ENCODE measurements around the gene SRGAP1. TPM values are rescaled to one million over a fixed set of nuclear protein-coding genes. Genes with fewer than 3 reads are reported as not detected.

Gene SRGAP1
- total and polyA plus RNA-seq, 4 donors: 1.8 to 12.4 (median 6.2) TPM

DNA sequence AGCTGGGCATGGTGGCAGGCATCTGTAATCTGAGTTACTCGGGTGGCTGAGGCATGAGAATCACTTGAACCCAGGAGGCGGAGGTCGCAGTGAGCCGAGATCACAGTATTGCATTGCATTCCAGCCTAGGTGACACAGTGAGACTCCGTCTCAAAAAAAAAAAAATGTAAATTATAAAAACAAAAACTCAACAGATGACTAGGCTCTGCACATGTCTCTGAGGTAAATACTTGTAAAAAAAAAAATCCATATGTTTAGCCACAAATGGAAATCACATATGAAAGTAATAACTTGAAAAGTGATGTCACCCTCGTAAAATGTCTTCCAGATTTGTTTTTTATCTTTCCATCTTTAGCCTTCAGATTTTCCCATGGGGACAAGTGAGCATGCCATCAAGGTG lies 292.6 kb downstream of the SRGAP1 start:
- H3K4me1 ChIP-seq (ENCODE audit: control insufficient read depth in 5 of 5, insufficient read depth in 5 of 5, low read length in 5 of 5): no peaks in the 10 kb centered on the region
- no peak overlapping the region for H3K27ac ChIP-seq (ENCODE audit: low read depth in 1 of 2, low read length in 1 of 2)
- H3K9ac ChIP-seq (ENCODE audit: insufficient read depth in 1 of 2, low read length in 2 of 2): no peak overlapping the region
- peaks cover 2 to 10% (median 5%) of the 10 kb centered on the region in 4 donors for H3K9me3 ChIP-seq (ENCODE audit: control insufficient read depth in 4 of 4, insufficient read depth in 3 of 4, low read length in 3 of 4)
- H3K27me3 ChIP-seq (ENCODE audit: control insufficient read depth in 3 of 3, insufficient read depth in 3 of 3, low read length in 2 of 3): no peaks in the 10 kb centered on the region
- no peak overlapping the region for H3K4me3 ChIP-seq
- ATAC-seq (ENCODE audit: insufficient read depth, low FRiP score): no peak
- 92 to 94% methylated on average over 6 of the region's 6 CpGs for WGBS, 2 donors
- DNase-seq: no peak
- H3K36me3 ChIP-seq (ENCODE audit: control insufficient read depth in 4 of 4, insufficient read depth in 4 of 4, low read length in 4 of 4): peaks cover 0 to 11% (median 8%) of the 10 kb centered on the region in 4 donors
- TF ChIP-seq, protein P1, sequence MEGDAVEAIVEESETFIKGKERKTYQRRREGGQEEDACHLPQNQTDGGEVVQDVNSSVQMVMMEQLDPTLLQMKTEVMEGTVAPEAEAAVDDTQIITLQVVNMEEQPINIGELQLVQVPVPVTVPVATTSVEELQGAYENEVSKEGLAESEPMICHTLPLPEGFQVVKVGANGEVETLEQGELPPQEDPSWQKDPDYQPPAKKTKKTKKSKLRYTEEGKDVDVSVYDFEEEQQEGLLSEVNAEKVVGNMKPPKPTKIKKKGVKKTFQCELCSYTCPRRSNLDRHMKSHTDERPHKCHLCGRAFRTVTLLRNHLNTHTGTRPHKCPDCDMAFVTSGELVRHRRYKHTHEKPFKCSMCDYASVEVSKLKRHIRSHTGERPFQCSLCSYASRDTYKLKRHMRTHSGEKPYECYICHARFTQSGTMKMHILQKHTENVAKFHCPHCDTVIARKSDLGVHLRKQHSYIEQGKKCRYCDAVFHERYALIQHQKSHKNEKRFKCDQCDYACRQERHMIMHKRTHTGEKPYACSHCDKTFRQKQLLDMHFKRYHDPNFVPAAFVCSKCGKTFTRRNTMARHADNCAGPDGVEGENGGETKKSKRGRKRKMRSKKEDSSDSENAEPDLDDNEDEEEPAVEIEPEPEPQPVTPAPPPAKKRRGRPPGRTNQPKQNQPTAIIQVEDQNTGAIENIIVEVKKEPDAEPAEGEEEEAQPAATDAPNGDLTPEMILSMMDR (IDR thresholded peaks at IDR 0.05; ENCODE audit: control extremely low read depth, extremely low read depth): no peak

DNA sequence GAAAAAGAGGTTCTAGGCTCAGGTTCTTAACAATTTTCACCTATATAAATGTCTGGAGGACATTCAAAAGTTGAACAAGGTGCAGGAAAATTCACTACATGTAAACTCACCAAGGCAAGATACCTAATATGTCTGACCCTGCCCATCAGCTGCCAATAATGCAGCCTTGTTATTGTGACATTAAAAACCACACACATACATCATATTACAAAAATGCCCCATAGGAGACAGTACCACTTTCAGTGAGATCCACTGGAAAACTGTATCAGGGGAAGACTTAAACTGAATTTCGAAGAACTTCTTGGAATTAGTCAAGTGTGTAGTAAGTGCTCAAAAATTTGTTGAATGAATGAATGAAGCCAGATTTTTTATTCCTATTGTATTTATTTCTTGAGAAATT lies 294.5 kb downstream of the SRGAP1 start:
- TF ChIP-seq, protein P1 (IDR thresholded peaks at IDR 0.05; ENCODE audit: control extremely low read depth, extremely low read depth): no peak
- DNase-seq (no peak), ATAC-seq (ENCODE audit: insufficient read depth, low FRiP score) (no peak)
- H3K9ac ChIP-seq (ENCODE audit: insufficient read depth in 1 of 2, low read length in 2 of 2): no peak overlapping the region
- H3K4me3 ChIP-seq: no peak overlapping the region
- H3K9me3 ChIP-seq (ENCODE audit: control insufficient read depth in 4 of 4, insufficient read depth in 3 of 4, low read length in 3 of 4): peaks cover 0 to 2% (median under 1%) of the 10 kb centered on the region in 4 donors
- H3K36me3 ChIP-seq (ENCODE audit: control insufficient read depth in 4 of 4, insufficient read depth in 4 of 4, low read length in 4 of 4): peaks cover 3 to 16% (median 6%) of the 10 kb centered on the region in 4 donors
- no peak overlapping the region for H3K27ac ChIP-seq (ENCODE audit: low read depth in 1 of 2, low read length in 1 of 2)
- no peaks in the 10 kb centered on the region for H3K4me1 ChIP-seq (ENCODE audit: control insufficient read depth in 5 of 5, insufficient read depth in 5 of 5, low read length in 5 of 5)
- 93 to 98% methylated on average over 1 of the region's 1 CpG for WGBS, 2 donors
- H3K27me3 ChIP-seq (ENCODE audit: control insufficient read depth in 3 of 3, insufficient read depth in 3 of 3, low read length in 2 of 3): no peaks in the 10 kb centered on the region

DNA sequence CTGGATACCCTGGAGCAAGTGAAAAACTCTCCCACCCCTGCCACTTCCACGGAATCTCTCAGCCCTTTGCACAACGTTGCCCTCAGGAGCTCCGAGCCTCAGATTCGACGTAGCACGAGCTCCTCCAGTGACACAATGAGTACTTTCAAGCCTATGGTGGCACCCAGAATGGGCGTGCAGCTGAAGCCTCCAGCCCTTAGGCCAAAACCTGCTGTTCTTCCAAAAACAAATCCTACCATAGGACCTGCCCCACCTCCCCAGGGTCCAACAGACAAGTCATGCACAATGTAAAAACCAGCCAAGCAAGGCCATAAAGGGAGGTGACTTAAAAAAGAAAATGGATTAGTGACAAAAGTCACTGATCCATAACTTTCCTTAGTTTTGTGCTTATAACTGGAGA lies 297.9 kb downstream of the SRGAP1 start:
- H3K27ac ChIP-seq (ENCODE audit: low read depth in 1 of 2, low read length in 1 of 2): no peak overlapping the region
- DNase-seq (no peak), ATAC-seq (ENCODE audit: insufficient read depth, low FRiP score) (no peak)
- H3K9me3 ChIP-seq (ENCODE audit: control insufficient read depth in 4 of 4, insufficient read depth in 3 of 4, low read length in 3 of 4): no peaks in the 10 kb centered on the region
- peaks cover 3 to 16% (median 8%) of the 10 kb centered on the region in 4 donors for H3K36me3 ChIP-seq (ENCODE audit: control insufficient read depth in 4 of 4, insufficient read depth in 4 of 4, low read length in 4 of 4)
- 95 to 97% methylated on average over 7 of the region's 7 CpGs for WGBS, 2 donors
- TF ChIP-seq, protein P1 (IDR thresholded peaks at IDR 0.05; ENCODE audit: control extremely low read depth, extremely low read depth): no peak
- no peak overlapping the region for H3K4me3 ChIP-seq
- no peaks in the 10 kb centered on the region for H3K27me3 ChIP-seq (ENCODE audit: control insufficient read depth in 3 of 3, insufficient read depth in 3 of 3, low read length in 2 of 3)
- H3K9ac ChIP-seq (ENCODE audit: insufficient read depth in 1 of 2, low read length in 2 of 2): no peak overlapping the region
- no peaks in the 10 kb centered on the region for H3K4me1 ChIP-seq (ENCODE audit: control insufficient read depth in 5 of 5, insufficient read depth in 5 of 5, low read length in 5 of 5)

DNA sequence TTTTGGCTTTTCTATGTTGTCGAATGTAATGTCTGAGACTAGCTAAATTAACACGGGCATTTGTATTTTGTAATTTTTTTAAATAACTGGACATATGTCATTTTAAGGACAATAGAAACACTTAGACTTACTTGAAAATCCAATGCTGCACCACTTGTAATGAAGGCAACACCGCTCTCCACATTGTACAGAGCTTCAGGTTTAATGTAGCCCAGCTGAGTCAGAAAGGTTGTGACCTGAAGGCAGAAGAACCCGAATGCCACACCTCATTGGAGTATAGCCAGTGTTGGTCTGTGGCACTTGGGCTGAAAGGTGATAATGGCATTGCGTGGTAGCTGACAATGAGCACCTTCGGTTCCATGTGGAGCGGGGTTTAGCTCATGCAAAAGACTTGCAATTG lies 298.3 kb downstream of the SRGAP1 start:
- ATAC-seq (ENCODE audit: insufficient read depth, low FRiP score) (no peak), DNase-seq (no peak)
- Histone ChIP-seq H3K36me3 (ENCODE audit: control insufficient read depth in 4 of 4, insufficient read depth in 4 of 4, low read length in 4 of 4) (peaks cover 3 to 16% (median 8%) of the 10 kb centered on the region in 4 donors), H3K27me3 (ENCODE audit: control insufficient read depth in 3 of 3, insufficient read depth in 3 of 3, low read length in 2 of 3) (no peaks in the 10 kb centered on the region), H3K27ac (ENCODE audit: low read depth in 1 of 2, low read length in 1 of 2) (no peak overlapping the region), H3K4me3 (no peak overlapping the region), H3K9me3 (ENCODE audit: control insufficient read depth in 4 of 4, insufficient read depth in 3 of 4, low read length in 3 of 4) (no peaks in the 10 kb centered on the region), H3K9ac (ENCODE audit: insufficient read depth in 1 of 2, low read length in 2 of 2) (no peak overlapping the region), H3K4me1 (ENCODE audit: control insufficient read depth in 5 of 5, insufficient read depth in 5 of 5, low read length in 5 of 5) (no peaks in the 10 kb centered on the region)
- TF ChIP-seq, protein P1 (IDR thresholded peaks at IDR 0.05; ENCODE audit: control extremely low read depth, extremely low read depth): no peak
- 95 to 96% methylated on average over 7 of the region's 7 CpGs for WGBS, 2 donors

Data from lung (tissue), 12 donors.